HepG2 (cell line): ENCODE results near the gene RABL6. TPM values are rescaled to one million over a fixed set of nuclear protein-coding genes. Genes with fewer than 3 reads are reported as not detected.

Experiments
- CCAR2 ChIP-seq: fragments of 200-400 bp; formaldehyde crosslinking; optimal IDR thresholded peaks from 2 replicates; pipeline ENCODE3; 2018; ENCODE audit warnings: low read depth, mild to moderate bottlenecking, low read length, moderate library complexity
- FOXA3 ChIP-seq: IDR thresholded peaks from 2 replicates; pipeline ENCODE4 v1.6.1; 2016; ENCODE audit warnings: missing genetic modification reagents, missing compliant biosample characterization
- FOXP1 ChIP-seq, 2 experiments: fragments of 450-650 bp in 1 of 2; IDR thresholded peaks; 2 replicates each; pipeline ENCODE4 v1.6.1; 2017 to 2018; ENCODE audit warnings: antibody characterized with exemption in 1 of 2
- HNF4G ChIP-seq, 2 experiments: sonication (generic) in 1 of 2; formaldehyde crosslinking in 1 of 2; IDR thresholded peaks; 2 replicates each; pipeline versions ENCODE4 v1.4.0 to v1.6.1; 2011 to 2020; ENCODE audit warnings: borderline replicate concordance in 2 of 2, low read depth in 2 of 2, mild to moderate bottlenecking in 2 of 2, low read length in 1 of 2, missing genetic modification reagents in 1 of 2, moderate library complexity in 1 of 2
- MTA3 ChIP-seq: sonication (generic); formaldehyde crosslinking; IDR thresholded peaks from 2 replicates; pipeline ENCODE4 v1.4.0; 2020; ENCODE audit warnings: missing genetic modification reagents
- RBAK ChIP-seq: sonication (generic); formaldehyde crosslinking; IDR thresholded peaks from 2 replicates; pipeline ENCODE4 v1.5.1; 2020; ENCODE audit warnings: mild to moderate bottlenecking, missing genetic modification reagents
- TEAD2 ChIP-seq: sonication (generic); formaldehyde crosslinking; IDR thresholded peaks from 2 replicates; pipeline ENCODE4 v1.9.0; 2021; ENCODE audit warnings: missing genetic modification reagents
- ZEB1 ChIP-seq: IDR thresholded peaks from 2 replicates; pipeline ENCODE4 v1.6.1; 2012; ENCODE audit warnings: mild to moderate bottlenecking, low read depth, inconsistent platforms; ENCODE audit not compliant: insufficient replicate concordance
- ZNF432 ChIP-seq: sonication (generic); formaldehyde crosslinking; IDR thresholded peaks from 2 replicates; pipeline ENCODE4 v1.5.0; 2020; ENCODE audit warnings: missing genetic modification reagents, mild to moderate bottlenecking, borderline replicate concordance
- ZNF530 ChIP-seq: sonication (generic); formaldehyde crosslinking; IDR thresholded peaks from 2 replicates; pipeline ENCODE4 v1.5.0; 2020; ENCODE audit warnings: low read depth, mild to moderate bottlenecking, missing genetic modification reagents
- ZZZ3 ChIP-seq: sonication (generic); formaldehyde crosslinking; IDR thresholded peaks from 2 replicates; pipeline ENCODE4 v1.4.0; 2020; ENCODE audit warnings: missing genetic modification reagents, mild to moderate bottlenecking, borderline replicate concordance
- polyA plus RNA-seq, 8 experiments: library from polyadenylated mRNA; depleted of rRNA in 3 of 8; stranded (reverse) in 7 of 8; unstranded in 1 of 8; fragments of >200 nt; fragmentation: Illumina TruSeq in 4 of 8; extraction: Trizol in 4 of 8; gene quantifications; 2 replicates each; pipeline versions ENCODE4 v1.2.1 to v1.2.3, GENCODE V29; 2011 to 2016; ENCODE audit warnings: low read depth in 4 of 8, missing spikeins in 1 of 8, mixed read lengths in 1 of 8; ENCODE audit not compliant: insufficient read depth in 1 of 8
- total RNA-seq, 5 experiments: library from RNA; depleted of rRNA; stranded (reverse); fragments of >200 nt; fragmentation: Illumina TruSeq; extraction: Trizol; gene quantifications; 2 replicates each; pipeline ENCODE4 v1.2.3, GENCODE V29; 2016; ENCODE audit warnings: low read depth in 1 of 5
- TF ChIP-seq, protein P1 (sequence below): sonication (generic); formaldehyde crosslinking; IDR thresholded peaks from 2 replicates; pipeline ENCODE4 v1.5.1; 2020; ENCODE audit warnings: mild to moderate bottlenecking, moderate library complexity, missing genetic modification reagents
- TF ChIP-seq, protein P2 (sequence below): sonication (generic); formaldehyde crosslinking; IDR thresholded peaks from 2 replicates; pipeline ENCODE4 v1.9.0; 2021; ENCODE audit warnings: missing genetic modification reagents, borderline replicate concordance
- TF ChIP-seq, protein P3 (sequence below): sonication (generic); formaldehyde crosslinking; IDR thresholded peaks from 2 replicates; pipeline ENCODE4 v1.8.1; 2023; ENCODE audit warnings: mild to moderate bottlenecking, missing genetic modification reagents, borderline replicate concordance
- TF ChIP-seq, protein P4 (sequence below): sonication (generic); formaldehyde crosslinking; IDR thresholded peaks from 2 replicates; pipeline ENCODE4 v1.8.1; 2023; ENCODE audit warnings: mild to moderate bottlenecking, missing genetic modification reagents
- TF ChIP-seq, protein P5 (sequence below): sonication (generic); formaldehyde crosslinking; conservative IDR thresholded peaks from 2 replicates; pipeline ENCODE4 v1.8.0; 2022; ENCODE audit warnings: low read depth, missing genetic modification reagents
- TF ChIP-seq, protein P6 (sequence below): sonication (generic); formaldehyde crosslinking; IDR thresholded peaks from 2 replicates; pipeline ENCODE4 v1.5.0; 2020; ENCODE audit warnings: mild to moderate bottlenecking, missing genetic modification reagents
- TF ChIP-seq, protein P7 (sequence below): sonication (generic); formaldehyde crosslinking; conservative IDR thresholded peaks from 2 replicates; pipeline ENCODE4 v1.5.0; 2020; ENCODE audit warnings: missing genetic modification reagents

The RABL6 gene
- total and polyA plus RNA-seq, 2 of the 13 experiments (the other 11 are each of a cell fraction or from before 2014, with no cell fraction given) = 81.5 to 125 TPM

DNA sequence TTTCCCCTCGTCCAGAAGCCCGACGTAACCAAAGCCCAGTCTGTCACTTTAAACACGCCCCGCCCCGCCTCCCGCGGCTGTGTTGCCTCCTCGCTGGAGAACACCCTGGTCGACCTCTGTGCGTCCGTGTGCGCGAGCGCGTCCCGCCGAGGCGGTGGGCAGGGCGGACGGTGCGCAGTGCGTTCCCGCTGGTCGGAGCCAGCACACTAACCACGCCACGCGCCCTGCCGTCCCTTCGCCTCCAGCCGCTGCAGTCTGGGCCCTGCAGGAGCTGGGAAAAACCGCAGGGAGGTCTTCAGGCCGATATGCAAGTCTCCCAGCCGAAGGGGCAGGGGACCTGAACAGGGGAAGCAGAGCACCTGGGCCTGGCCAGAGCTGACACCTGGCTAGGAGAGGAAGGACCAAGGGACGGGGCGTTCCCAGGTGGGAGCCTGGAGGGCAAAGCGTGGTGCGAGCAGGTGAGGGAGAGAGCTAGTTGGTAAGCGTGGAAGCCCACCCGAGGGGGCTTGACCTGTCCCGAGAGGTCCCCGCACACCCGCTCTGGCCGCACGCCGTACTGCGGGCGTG, 40.2 kb downstream of the RABL6 start (continued):
- TF ChIP-seq ZNF432 (CRISPR knock-in tag) (no peak), FOXP1 (IDR thresholded peaks at IDR 0.05) (no peak), FOXP1 (CRISPR knock-in tag; IDR thresholded peaks at IDR 0.05) (no peak), ZZZ3 (CRISPR knock-in tag) (no peak), ZEB1 (no peak), ZNF530 (no peak), RBAK (CRISPR knock-in tag) (no peak), HNF4G (IDR thresholded peaks at IDR 0.05; ENCODE audit: borderline replicate concordance, low read depth, low read length) (no peak), HNF4G (CRISPR knock-in tag; IDR thresholded peaks at IDR 0.05; ENCODE audit: borderline replicate concordance, low read depth) (0 out of 2 replicates have a peak, but pooled peaks have one; percentile 70), FOXA3 (no peak), MTA3 (CRISPR knock-in tag) (no peak), CCAR2 (no peak), TEAD2 (CRISPR knock-in tag) (no peak)
- TF ChIP-seq, protein P1, sequence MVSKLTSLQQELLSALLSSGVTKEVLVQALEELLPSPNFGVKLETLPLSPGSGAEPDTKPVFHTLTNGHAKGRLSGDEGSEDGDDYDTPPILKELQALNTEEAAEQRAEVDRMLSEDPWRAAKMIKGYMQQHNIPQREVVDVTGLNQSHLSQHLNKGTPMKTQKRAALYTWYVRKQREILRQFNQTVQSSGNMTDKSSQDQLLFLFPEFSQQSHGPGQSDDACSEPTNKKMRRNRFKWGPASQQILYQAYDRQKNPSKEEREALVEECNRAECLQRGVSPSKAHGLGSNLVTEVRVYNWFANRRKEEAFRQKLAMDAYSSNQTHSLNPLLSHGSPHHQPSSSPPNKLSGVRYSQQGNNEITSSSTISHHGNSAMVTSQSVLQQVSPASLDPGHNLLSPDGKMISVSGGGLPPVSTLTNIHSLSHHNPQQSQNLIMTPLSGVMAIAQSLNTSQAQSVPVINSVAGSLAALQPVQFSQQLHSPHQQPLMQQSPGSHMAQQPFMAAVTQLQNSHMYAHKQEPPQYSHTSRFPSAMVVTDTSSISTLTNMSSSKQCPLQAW = peak; percentile 75; the same call in 1 of the 2 replicates
- TF ChIP-seq, protein P2, sequence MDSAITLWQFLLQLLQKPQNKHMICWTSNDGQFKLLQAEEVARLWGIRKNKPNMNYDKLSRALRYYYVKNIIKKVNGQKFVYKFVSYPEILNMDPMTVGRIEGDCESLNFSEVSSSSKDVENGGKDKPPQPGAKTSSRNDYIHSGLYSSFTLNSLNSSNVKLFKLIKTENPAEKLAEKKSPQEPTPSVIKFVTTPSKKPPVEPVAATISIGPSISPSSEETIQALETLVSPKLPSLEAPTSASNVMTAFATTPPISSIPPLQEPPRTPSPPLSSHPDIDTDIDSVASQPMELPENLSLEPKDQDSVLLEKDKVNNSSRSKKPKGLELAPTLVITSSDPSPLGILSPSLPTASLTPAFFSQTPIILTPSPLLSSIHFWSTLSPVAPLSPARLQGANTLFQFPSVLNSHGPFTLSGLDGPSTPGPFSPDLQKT (CRISPR knock-in tag) = no peak
- TF ChIP-seq, protein P3, sequence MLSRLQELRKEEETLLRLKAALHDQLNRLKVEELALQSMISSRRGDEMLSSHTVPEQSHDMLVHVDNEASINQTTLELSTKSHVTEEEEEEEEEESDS = 0 out of 2 replicates have a peak, but pooled peaks have one; percentile 67
- TF ChIP-seq, protein P4, sequence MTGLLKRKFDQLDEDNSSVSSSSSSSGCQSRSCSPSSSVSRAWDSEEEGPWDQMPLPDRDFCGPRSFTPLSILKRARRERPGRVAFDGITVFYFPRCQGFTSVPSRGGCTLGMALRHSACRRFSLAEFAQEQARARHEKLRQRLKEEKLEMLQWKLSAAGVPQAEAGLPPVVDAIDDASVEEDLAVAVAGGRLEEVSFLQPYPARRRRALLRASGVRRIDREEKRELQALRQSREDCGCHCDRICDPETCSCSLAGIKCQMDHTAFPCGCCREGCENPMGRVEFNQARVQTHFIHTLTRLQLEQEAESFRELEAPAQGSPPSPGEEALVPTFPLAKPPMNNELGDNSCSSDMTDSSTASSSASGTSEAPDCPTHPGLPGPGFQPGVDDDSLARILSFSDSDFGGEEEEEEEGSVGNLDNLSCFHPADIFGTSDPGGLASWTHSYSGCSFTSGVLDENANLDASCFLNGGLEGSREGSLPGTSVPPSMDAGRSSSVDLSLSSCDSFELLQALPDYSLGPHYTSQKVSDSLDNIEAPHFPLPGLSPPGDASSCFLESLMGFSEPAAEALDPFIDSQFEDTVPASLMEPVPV (CRISPR knock-in tag) = peak; percentile 92
- TF ChIP-seq, protein P5, sequence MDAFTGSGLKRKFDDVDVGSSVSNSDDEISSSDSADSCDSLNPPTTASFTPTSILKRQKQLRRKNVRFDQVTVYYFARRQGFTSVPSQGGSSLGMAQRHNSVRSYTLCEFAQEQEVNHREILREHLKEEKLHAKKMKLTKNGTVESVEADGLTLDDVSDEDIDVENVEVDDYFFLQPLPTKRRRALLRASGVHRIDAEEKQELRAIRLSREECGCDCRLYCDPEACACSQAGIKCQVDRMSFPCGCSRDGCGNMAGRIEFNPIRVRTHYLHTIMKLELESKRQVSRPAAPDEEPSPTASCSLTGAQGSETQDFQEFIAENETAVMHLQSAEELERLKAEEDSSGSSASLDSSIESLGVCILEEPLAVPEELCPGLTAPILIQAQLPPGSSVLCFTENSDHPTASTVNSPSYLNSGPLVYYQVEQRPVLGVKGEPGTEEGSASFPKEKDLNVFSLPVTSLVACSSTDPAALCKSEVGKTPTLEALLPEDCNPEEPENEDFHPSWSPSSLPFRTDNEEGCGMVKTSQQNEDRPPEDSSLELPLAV (CRISPR knock-in tag) = no peak
- TF ChIP-seq, protein P6, sequence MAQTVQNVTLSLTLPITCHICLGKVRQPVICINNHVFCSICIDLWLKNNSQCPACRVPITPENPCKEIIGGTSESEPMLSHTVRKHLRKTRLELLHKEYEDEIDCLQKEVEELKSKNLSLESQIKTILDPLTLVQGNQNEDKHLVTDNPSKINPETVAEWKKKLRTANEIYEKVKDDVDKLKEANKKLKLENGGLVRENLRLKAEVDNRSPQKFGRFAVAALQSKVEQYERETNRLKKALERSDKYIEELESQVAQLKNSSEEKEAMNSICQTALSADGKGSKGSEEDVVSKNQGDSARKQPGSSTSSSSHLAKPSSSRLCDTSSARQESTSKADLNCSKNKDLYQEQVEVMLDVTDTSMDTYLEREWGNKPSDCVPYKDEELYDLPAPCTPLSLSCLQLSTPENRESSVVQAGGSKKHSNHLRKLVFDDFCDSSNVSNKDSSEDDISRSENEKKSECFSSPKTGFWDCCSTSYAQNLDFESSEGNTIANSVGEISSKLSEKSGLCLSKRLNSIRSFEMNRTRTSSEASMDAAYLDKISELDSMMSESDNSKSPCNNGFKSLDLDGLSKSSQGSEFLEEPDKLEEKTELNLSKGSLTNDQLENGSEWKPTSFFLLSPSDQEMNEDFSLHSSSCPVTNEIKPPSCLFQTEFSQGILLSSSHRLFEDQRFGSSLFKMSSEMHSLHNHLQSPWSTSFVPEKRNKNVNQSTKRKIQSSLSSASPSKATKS (CRISPR knock-in tag) = no peak; the same call in 1 of the 2 replicates
- TF ChIP-seq, protein P7, sequence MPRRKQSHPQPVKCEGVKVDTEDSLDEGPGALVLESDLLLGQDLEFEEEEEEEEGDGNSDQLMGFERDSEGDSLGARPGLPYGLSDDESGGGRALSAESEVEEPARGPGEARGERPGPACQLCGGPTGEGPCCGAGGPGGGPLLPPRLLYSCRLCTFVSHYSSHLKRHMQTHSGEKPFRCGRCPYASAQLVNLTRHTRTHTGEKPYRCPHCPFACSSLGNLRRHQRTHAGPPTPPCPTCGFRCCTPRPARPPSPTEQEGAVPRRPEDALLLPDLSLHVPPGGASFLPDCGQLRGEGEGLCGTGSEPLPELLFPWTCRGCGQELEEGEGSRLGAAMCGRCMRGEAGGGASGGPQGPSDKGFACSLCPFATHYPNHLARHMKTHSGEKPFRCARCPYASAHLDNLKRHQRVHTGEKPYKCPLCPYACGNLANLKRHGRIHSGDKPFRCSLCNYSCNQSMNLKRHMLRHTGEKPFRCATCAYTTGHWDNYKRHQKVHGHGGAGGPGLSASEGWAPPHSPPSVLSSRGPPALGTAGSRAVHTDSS (CRISPR knock-in tag) = no peak
